RWPE2 (cell line): ENCODE measurements around the gene KCNQ1OT1.

ENCODE experiments used
- ATAC-seq: fragments of 200-7000 bp; cut with Tn5 transposase; 3 replicates; pipeline ENCODE4 v1.9.1; 2021; ENCODE audit warnings: low read depth
- DNase-seq: peaks from one replicate; pipeline ENCODE4 v3.0.0-alpha.2; 2020; ENCODE audit warnings: low spot score
- H3K27ac ChIP-seq: fragments of 450-650 bp; 2 replicates; pipeline ENCODE4 v1.5.1; 2017; ENCODE audit warnings: mild to moderate bottlenecking; ENCODE audit not compliant: poor library complexity, severe bottlenecking
- H3K27me3 ChIP-seq: fragments of 250-450 bp; sonication (Bioruptor Pico); 2 replicates; pipeline ENCODE4 v1.5.1; 2021; ENCODE audit warnings: mild to moderate bottlenecking, moderate library complexity; ENCODE audit not compliant: insufficient read depth, poor library complexity, severe bottlenecking
- H3K36me3 ChIP-seq: fragments of 250-450 bp; sonication (Bioruptor Pico); 2 replicates; pipeline ENCODE4 v1.5.1; 2020; ENCODE audit warnings: low read depth, mild to moderate bottlenecking, moderate library complexity
- H3K4me1 ChIP-seq: fragments of 250-450 bp; sonication (Bioruptor Pico); 2 replicates; pipeline ENCODE4 v1.5.1; 2021; ENCODE audit warnings: mild to moderate bottlenecking, moderate library complexity; ENCODE audit not compliant: insufficient read depth, poor library complexity, severe bottlenecking
- H3K4me3 ChIP-seq: fragments of 250-450 bp; sonication (Bioruptor Pico); 2 replicates; pipeline ENCODE4 v1.5.1; 2021; ENCODE audit warnings: mild to moderate bottlenecking, moderate library complexity; ENCODE audit not compliant: severe bottlenecking
- H3K9me3 ChIP-seq: fragments of 250-450 bp; sonication (Bioruptor Pico); 2 replicates; pipeline ENCODE4 v1.5.1; 2021; ENCODE audit warnings: mild to moderate bottlenecking, moderate library complexity; ENCODE audit not compliant: severe bottlenecking
- CTCF ChIP-seq: fragments of 450-650 bp; IDR thresholded peaks from one replicate; pipeline ENCODE4 v1.5.1; 2017; ENCODE audit warnings: mild to moderate bottlenecking, moderate library complexity; ENCODE audit not compliant: poor library complexity, severe bottlenecking

KCNQ1OT1 gene

GRCh38 chr11:2578929-2579270, 120.9 kb downstream of the KCNQ1OT1 start:
- DNase-seq: no peak
- no peaks in the 10 kb centered on the region for H3K27me3 ChIP-seq
- H3K27ac ChIP-seq: no peak overlapping the region
- H3K4me1 ChIP-seq: no peaks in the 10 kb centered on the region
- no peaks in the 10 kb centered on the region for H3K9me3 ChIP-seq
- H3K36me3 ChIP-seq: no peaks in the 10 kb centered on the region
- H3K4me3 ChIP-seq: no peak overlapping the region
- TF ChIP-seq CTCF: no peak
- no peak for ATAC-seq

- DNase-seq (peak; percentile 55), ATAC-seq (no peak)
- no peaks in the 10 kb centered on the region for H3K4me1 ChIP-seq
- no peaks in the 10 kb centered on the region for H3K9me3 ChIP-seq
- H3K4me3 ChIP-seq: no peak overlapping the region
- no peaks in the 10 kb centered on the region for H3K27me3 ChIP-seq
- H3K27ac ChIP-seq: no peak overlapping the region
- TF ChIP-seq CTCF: no peak
- H3K36me3 ChIP-seq: no peaks in the 10 kb centered on the region
Measured at GRCh38 chr11:2577991-2578928, 121.5 kb downstream of the KCNQ1OT1 start.

GRCh38 chr11:2577031-2577990, 122.5 kb downstream of the KCNQ1OT1 start:
- no peak overlapping the region for H3K4me3 ChIP-seq
- no peaks in the 10 kb centered on the region for H3K27me3 ChIP-seq
- H3K36me3 ChIP-seq: no peaks in the 10 kb centered on the region
- H3K27ac ChIP-seq: no peak overlapping the region
- H3K4me1 ChIP-seq: no peaks in the 10 kb centered on the region
- ATAC-seq (no peak), DNase-seq (peak; percentile 63)
- TF ChIP-seq CTCF: no peak
- no peaks in the 10 kb centered on the region for H3K9me3 ChIP-seq

GRCh38 chr11:2576549-2576948, 123.2 kb downstream of the KCNQ1OT1 start:
- H3K4me3 ChIP-seq: no peak overlapping the region
- no peaks in the 10 kb centered on the region for H3K36me3 ChIP-seq
- no peak overlapping the region for H3K27ac ChIP-seq
- TF ChIP-seq CTCF: no peak
- no peak for DNase-seq
- no peak for ATAC-seq
- no peaks in the 10 kb centered on the region for H3K4me1 ChIP-seq
- H3K9me3 ChIP-seq: no peaks in the 10 kb centered on the region
- H3K27me3 ChIP-seq: no peaks in the 10 kb centered on the region
